GM19240 (cell line): ENCODE results near the gene C4BPB.
A peak's percentile ranks its signal among the peaks of the same experiment; 100 is the strongest.

Experiments
- DNase-seq: peaks from one replicate; pipeline ENCODE4 v3.0.0; 2011; ENCODE audit warnings: low spot score; ENCODE audit not compliant: insufficient read length

The C4BPB gene

GRCh38 chr1:207084232-207084631 is 4.4 kb upstream of the C4BPB start:
- no peak for DNase-seq

DNA sequence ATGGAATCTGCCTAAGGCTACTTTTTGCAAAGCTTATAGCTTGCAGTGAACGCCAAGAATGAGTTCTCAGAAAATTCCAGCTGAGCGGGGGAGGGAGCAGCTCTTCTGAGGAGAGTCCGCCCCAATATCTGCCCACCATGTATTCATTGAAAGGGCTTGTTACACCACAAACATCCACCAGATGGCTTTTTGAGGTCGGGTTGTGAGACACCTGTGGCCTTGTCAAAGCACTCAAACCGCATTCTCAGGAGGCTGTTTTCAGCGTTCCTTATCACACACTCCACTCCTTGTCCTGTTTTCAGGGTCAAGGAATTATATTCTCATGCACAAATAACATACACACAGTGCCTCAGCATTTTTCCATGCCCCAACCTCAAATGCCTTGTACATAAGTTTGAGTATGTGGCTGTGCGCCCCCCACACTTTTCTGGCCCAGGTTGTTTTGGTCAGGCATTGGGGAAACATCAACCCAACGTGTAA is 3.9 kb upstream of the C4BPB start:
- DNase-seq = peak; percentile 41

DNA sequence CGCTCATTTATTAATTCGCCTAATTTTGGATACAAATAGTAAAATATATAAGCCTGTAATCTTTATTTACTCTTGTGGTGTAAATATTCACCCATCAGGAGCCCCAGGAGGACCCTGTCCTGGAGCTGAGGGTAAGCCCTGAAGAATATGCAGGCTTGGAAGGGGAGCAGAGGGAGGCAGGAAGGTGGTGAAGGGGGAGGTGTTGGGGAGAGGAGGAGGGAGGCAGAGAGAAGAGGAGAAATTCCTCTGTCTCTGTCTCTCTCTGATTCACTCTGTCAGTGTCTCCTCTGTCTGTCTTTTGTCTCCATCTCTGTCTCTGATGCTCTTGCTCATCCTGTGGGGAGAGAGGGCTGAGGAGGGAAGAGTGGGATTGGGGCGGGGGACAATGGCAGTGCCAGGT is 2.8 kb upstream of the C4BPB start:
- DNase-seq = no peak

DNA sequence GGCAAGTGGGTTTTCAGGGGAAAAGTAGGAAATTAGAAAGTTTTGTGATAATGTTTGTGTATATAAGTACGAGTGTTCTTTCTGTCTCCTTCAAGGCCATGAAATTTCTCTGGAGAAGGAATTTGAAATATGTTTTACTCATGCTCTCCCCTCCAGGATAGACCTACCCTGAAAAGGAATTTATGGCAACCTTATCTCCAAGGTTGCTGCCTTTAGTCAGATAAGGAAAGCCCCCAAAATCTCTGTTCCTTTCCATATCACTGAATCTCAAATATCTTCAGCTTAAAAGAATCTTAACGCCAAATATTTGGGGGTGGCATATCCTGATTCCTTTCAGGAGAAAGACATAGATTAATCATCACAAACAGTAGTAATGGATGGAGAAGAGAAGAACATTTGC is 499 bp upstream of the C4BPB start:
- no peak for DNase-seq

- DNase-seq = no peak
These were observed 1.1 kb downstream of the C4BPB start for GRCh38 chr1:207089627-207090355.

- no peak for DNase-seq
These were observed 2.7 kb downstream of the C4BPB start for GRCh38 chr1:207091200-207091908.

DNA sequence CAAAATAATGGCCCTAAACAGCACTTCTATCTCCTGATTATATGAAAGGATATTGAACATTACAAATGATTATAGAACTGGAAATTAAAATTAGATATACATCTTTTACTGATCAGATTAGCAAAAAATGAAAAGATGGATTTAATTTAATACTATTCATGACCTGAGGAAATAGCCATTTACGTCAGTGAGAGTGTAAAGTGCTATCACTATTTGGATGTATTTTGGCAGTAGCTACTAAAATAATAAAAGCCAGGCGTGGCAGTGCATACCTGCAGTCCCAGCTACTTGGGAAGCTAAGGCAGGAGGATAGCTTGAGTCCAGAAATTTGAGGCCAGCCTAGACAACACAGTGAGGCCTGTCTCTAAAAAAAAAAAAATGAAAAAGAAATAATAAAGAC is 5.3 kb downstream of the C4BPB start:
- DNase-seq = no peak

DNA sequence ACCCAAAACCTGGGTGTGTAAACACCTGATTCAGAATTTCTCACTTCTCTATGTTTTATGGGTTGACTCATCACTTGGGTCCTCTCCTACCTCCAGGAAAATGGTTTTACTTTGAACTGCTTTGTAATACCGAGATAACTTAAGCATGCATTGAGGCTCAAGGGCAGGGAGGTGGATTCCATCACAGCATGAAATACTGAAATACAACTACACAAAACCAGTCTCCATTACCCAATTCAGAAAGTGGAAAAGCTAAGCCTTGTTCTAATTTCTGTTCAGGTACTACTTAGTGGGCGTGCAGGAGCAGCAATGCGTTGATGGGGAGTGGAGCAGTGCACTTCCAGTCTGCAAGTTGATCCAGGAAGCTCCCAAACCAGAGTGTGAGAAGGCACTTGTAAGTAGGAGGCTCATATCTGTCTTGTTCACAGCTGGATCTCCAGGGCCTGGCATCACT is 9.2 kb downstream of the C4BPB start:
- peak; percentile 11 for DNase-seq

DNA sequence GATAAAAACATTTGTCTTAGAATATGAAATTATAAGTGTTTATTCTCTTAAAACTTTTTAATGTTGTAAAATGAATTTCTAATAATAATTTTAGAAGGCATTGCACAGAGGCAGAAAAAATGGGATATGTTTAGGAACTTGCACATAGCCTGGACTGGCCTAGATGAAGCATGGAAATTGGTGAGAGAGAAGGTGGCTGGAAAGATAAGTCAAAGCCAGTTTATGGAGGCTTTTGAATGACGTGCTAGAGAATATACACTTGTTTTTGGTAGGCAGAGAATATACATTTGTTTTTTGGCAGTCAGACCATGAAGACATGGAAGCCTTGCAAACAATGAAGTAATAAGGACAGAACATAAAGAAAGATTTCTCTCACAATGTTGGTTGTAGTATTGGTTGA is 13.1 kb downstream of the C4BPB start:
- DNase-seq = no peak

- DNase-seq = no peak
These were observed 13.5 kb downstream of the C4BPB start for GRCh38 chr1:207102146-207102545.

DNA sequence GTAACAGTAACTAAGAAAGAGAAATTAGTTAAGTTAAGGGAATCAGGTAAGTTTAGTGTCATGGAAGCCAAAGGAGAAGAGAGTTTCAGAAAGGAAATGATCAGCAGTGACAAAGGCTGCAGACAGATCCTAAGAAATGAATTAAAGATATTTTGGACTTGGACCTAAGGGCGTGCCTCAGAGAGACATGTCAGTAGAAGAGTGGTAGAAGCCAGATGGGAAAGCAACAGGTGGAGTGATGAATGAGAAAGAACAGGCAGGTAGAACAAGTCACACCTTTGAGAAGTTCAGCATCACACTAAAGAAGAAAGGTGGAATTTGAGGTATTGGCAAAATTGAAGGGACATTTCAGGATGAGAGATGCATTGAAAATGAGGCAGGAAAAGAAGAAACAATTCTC is 14.0 kb downstream of the C4BPB start:
- no peak for DNase-seq

DNA sequence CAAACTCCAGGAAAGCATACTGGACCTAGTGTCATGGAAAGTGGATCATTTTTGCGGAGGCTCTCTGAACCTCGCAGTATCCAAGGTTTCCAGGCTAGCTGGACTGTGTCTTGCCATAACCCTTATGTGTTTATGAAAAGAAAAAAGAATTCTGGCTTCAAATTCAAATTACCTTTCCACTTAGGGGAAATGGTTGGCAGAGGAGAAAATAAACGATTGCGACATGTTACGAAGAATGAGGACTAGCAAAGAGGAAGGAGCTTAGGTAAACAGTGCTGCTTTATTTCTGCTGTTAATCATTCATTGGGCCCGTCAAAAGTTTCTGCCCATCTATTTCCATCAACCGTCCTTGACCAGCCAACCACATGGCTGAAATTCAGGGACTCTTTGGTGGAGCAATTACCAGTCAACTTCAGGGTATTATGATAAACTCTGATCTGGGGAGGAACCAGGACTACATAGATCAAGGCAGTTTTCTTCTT is 15.3 kb downstream of the C4BPB start, which contains the start of gene C4BPA:
Gene C4BPA, plus strand, starts transcription at position 342 of the 482 bp plus-strand sequence. CDS start 8,793 bp downstream, outside the sequence.
- no peak for DNase-seq

GRCh38 chr1:207109004-207109403 is 20.3 kb downstream of the C4BPB start:
- DNase-seq = no peak

GRCh38 chr1:207112616-207113296 is 24.1 kb downstream of the C4BPB start:
- no peak for DNase-seq

- no peak for DNase-seq
These were observed 26.6 kb downstream of the C4BPB start for GRCh38 chr1:207115269-207115668.

- no peak for DNase-seq
These were observed 35.7 kb downstream of the C4BPB start for GRCh38 chr1:207124389-207124788.

GRCh38 chr1:207128336-207128921 is 39.8 kb downstream of the C4BPB start:
- DNase-seq = no peak

- no peak for DNase-seq
These were observed 40.4 kb downstream of the C4BPB start for GRCh38 chr1:207129053-207129452.

DNA sequence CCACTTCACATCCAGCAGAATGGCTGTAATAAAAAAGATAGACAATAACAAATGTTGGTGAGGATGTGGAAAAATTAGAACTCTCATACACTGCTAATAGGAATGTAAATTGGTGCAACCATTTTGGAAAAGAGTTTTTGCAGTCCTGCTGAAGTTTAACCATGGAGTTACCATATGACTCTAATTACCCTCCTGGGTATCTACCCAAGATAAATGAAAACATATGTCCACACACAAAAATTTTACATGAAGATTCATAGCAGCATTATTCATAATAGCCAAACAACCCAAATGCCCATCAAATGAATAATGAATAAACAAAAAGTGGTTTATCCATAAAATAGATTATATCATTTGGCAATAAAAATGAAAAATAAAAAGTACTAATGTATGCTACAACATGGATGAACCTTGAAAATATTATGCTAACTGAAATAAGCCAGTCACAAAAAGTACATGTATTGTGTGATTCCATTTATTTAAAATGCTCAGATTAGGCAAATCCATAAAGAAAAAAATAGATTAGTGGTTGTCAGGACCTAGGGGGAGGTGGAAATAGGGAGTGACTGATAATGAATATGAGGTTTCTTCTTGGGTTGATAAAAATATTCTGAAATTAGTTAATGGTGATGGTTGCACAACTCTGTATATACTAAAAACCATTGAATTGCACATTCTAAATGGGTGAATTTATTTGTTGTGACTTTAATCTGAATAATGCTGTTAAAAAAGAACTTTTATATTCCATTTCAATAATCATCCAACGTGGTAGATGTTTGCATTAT is 41.8 kb downstream of the C4BPB start:
- DNase-seq = no peak

GRCh38 chr1:207131163-207131562 is 42.5 kb downstream of the C4BPB start:
- DNase-seq = no peak

DNA sequence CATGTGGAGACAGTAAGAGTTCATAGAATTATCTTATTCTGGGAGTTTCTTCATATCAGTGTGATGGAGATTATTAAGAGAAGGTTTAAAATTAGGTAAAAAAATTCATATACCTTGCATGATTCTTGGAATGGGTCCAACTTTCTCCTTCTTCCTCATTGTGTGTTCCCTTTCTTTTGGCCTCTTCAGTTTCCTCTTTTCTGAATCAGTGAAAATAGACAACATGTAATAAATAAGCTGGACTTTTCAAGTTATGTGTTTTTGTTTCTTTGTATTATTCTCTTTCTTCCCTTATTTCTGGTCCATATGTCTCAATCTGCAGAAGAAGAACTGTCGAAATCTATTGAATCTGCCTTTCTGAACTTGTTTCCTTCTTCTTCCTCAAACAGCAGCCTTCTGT is 45.9 kb downstream of the C4BPB start:
- DNase-seq = no peak
